Chondrocyte (in vitro differentiated cells): ENCODE results near the gene CCDC12. TPM values are rescaled to one million over a fixed set of nuclear protein-coding genes. Genes with fewer than 3 reads are reported as not detected.
A peak's percentile ranks its signal among the peaks of the same experiment; 100 is the strongest.

ENCODE experiments used
- DNase-seq: peaks from one replicate; pipeline ENCODE4 v3.0.0; 2021; ENCODE audit warnings: mixed read lengths, low spot score
- H3K27ac Mint-ChIP-seq: one replicate; pipeline ENCODE4 v1.8.0; 2021; ENCODE audit warnings: mild to moderate bottlenecking, moderate library complexity, mixed read lengths; ENCODE audit not compliant: unreplicated experiment
- H3K27me3 Mint-ChIP-seq: 2 replicates; pipeline ENCODE4 v1.8.0; 2021; ENCODE audit warnings: low read depth, mixed read lengths
- H3K36me3 Mint-ChIP-seq: 2 replicates; pipeline ENCODE4 v1.8.0; 2021; ENCODE audit warnings: low read depth, mixed read lengths
- H3K4me1 Mint-ChIP-seq: 2 replicates; pipeline ENCODE4 v1.8.0; 2021; ENCODE audit warnings: low read depth, mild to moderate bottlenecking, mixed read lengths
- H3K4me3 Mint-ChIP-seq: one replicate; pipeline ENCODE4 v1.8.0; 2021; ENCODE audit warnings: mild to moderate bottlenecking, moderate library complexity, mixed read lengths; ENCODE audit not compliant: unreplicated experiment
- H3K9me3 Mint-ChIP-seq: 2 replicates; pipeline ENCODE4 v1.8.0; 2021; ENCODE audit warnings: low read depth, mixed read lengths
- long read RNA-seq: library from polyadenylated mRNA; stranded (forward); transcript quantifications from one replicate; pipeline ENCODE4 v2.0.0, GENCODE V29; 2021
- total RNA-seq: library from RNA; stranded (reverse); gene quantifications from 3 replicates; pipeline ENCODE4 v1.2.1, GENCODE V29; 2021
- TF ChIP-seq, protein P1 (sequence below): fragments of 200-600 bp; sonication (generic); IDR thresholded peaks from 2 replicates; pipeline ENCODE4 v1.5.0; 2021; ENCODE audit warnings: antibody characterized with exemption, mild to moderate bottlenecking, moderate library complexity

CCDC12 gene
- 21.8 to 23.3 TPM (median 22.3 TPM) in 3 replicates for total RNA-seq
- long read RNA-seq, partial matches to known transcripts: 24 of 26 reads
- long read RNA-seq, other reads (novel, unspliced or antisense): 1 of 26 reads

DNA sequence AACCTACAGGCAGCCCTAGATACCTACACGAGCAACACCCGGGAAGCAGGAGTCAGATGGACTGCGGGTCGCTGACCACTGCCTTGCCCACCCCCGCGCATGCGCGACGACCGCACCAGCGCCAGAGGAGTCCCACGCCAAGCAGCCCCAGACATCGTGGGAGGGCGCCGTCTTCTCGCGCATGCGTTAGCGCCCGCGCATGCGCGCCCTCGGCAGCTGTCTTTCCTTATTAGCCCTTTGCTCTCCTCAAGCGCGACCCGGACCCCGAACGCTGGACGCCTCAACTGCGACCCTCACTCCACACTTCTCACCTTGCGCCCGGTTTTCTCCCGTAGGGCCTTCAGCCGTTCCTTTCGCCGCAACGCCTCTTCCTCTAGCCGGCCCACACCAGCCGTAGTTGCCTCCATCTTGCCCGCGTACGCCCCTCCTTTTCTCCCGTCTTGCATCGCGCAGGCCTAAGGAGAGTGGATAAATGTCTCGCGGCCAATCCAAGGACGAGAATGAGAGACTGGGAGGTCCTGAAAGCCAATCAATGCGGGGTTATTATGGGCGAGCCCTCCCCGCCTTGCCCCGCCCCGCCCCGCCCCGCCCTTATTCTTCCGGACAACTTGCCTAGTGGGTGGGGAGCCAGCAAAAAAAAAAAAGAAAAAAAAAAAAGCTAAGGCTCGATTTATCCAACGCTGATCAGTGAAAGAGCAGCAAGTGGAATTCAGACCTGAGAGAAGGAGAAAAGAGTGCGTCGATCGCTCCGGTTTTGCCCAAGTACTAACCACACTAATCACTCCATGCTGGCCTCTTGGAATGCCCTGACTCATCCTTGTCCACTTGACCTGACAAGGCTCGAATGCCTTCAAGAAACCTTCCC is at the start of gene CCDC12:
TSS of gene CCDC12 (minus strand) at position 420 of the 865 bp plus-strand sequence. CDS start at position 407, 13 bp downstream.
- H3K27me3 Mint-ChIP-seq: no peaks in the 10 kb centered on the region
- peak within 1 kb of the TSS; percentile 90 for H3K4me3 Mint-ChIP-seq
- DNase-seq: peak; percentile 97
- H3K9me3 Mint-ChIP-seq: no peaks in the 10 kb centered on the region
- no peaks in the 10 kb centered on the region for H3K36me3 Mint-ChIP-seq
- TF ChIP-seq, protein P1, sequence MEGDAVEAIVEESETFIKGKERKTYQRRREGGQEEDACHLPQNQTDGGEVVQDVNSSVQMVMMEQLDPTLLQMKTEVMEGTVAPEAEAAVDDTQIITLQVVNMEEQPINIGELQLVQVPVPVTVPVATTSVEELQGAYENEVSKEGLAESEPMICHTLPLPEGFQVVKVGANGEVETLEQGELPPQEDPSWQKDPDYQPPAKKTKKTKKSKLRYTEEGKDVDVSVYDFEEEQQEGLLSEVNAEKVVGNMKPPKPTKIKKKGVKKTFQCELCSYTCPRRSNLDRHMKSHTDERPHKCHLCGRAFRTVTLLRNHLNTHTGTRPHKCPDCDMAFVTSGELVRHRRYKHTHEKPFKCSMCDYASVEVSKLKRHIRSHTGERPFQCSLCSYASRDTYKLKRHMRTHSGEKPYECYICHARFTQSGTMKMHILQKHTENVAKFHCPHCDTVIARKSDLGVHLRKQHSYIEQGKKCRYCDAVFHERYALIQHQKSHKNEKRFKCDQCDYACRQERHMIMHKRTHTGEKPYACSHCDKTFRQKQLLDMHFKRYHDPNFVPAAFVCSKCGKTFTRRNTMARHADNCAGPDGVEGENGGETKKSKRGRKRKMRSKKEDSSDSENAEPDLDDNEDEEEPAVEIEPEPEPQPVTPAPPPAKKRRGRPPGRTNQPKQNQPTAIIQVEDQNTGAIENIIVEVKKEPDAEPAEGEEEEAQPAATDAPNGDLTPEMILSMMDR: no peak
- H3K4me1 Mint-ChIP-seq: peaks cover 58% of the 10 kb centered on the region
- H3K27ac Mint-ChIP-seq: peak within 1 kb of the TSS; percentile 99

DNA sequence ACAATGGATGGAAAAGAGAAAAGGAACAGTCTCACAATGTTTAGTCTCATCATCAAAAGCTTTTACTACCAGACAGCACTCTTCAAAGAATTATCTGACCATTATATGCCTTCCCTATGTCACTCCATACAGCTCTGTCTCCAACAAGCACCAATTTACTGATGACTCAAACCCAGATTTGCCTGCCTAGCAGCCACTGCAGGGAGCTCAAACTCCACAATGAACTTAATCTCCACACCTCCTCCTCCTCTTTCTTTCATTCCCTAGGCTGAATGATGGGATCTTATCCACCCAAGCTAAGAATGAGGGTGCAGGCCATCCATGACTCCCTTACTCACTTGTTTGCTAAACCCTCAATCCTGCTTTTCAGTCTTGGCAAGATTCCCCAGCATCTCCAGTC is 48.4 kb upstream of the CCDC12 start:
- Mint-ChIP-seq H3K27me3 (no peaks in the 10 kb centered on the region), H3K4me3 (no peak overlapping the region), H3K36me3 (peaks cover 9% of the 10 kb centered on the region), H3K4me1 (peaks cover 7% of the 10 kb centered on the region), H3K9me3 (no peaks in the 10 kb centered on the region), H3K27ac (peak overlapping the region; percentile 28)
- TF ChIP-seq, protein P1: no peak
- DNase-seq: no peak

DNA sequence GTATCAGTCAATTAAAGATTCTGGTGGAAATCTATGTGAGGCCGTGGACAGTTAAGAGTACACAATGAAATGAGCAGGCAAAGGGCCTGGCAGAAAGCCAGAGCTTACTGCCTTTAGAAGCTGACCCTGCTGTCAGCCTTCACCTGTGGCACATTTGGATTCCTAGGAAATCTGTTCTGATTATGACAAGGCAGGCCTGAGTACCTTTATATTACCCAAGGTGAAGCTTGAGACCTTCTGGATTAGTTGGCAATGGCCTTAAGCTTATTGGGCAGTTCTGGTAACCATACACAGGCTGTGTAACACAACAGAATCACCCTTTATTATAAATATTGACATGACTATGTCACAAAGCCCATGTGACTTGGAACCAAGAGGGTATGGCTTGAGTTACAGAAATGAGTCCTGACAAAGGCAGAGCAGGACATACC is 46.1 kb upstream of the CCDC12 start:
- TF ChIP-seq, protein P1: no peak
- Mint-ChIP-seq H3K9me3 (no peaks in the 10 kb centered on the region), H3K27ac (no peak overlapping the region), H3K4me3 (no peak overlapping the region), H3K27me3 (no peaks in the 10 kb centered on the region), H3K4me1 (peaks cover 18% of the 10 kb centered on the region), H3K36me3 (peaks cover 13% of the 10 kb centered on the region)
- no peak for DNase-seq

DNA sequence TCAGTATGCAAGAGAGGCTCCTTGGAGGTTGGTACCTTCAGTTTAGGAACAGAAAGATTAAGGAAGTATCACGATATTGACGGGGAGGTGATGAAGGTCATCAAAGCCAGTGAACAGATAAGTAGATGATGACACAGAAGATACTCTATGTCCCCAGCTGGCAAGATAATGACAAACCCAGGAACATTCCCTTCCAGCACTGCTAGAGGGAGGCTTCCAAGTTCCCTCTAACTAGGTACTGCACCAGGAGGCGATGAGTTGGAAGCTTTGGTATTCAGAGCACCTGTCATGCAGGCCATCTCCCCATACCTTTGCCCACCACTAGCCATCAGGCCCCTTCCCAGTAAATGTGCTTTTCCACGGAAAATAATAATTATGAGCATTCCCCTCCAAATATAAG is 43.8 kb upstream of the CCDC12 start:
- Mint-ChIP-seq H3K27me3 (no peaks in the 10 kb centered on the region), H3K27ac (no peak overlapping the region), H3K36me3 (peaks cover 16% of the 10 kb centered on the region), H3K4me3 (no peak overlapping the region), H3K4me1 (peaks cover 29% of the 10 kb centered on the region), H3K9me3 (no peaks in the 10 kb centered on the region)
- TF ChIP-seq, protein P1: no peak
- DNase-seq: no peak

DNA sequence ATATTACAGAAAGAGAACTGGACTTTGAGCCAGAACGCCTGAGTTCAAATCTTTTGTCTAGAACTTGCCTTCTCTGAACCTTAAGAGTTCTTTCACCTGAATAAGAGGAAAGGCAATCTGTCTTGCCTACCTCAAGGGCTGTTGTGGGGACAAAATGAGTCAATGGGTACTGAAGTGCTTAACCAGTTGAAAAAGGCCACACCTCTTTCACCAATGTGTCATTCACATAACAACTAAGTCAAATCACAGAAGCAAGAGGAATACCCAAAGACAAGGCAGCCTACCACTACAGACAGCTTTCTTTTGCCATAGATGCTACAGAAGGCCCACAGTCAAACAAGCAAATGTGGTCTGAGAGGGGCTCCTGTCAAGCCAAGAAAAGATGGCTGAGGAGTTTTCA is 42.7 kb upstream of the CCDC12 start:
- Mint-ChIP-seq H3K4me1 (peaks cover 29% of the 10 kb centered on the region), H3K4me3 (no peak overlapping the region), H3K36me3 (peaks cover 20% of the 10 kb centered on the region), H3K27me3 (no peaks in the 10 kb centered on the region), H3K27ac (no peak overlapping the region), H3K9me3 (no peaks in the 10 kb centered on the region)
- no peak for DNase-seq
- TF ChIP-seq, protein P1: no peak
